ENCODE results near the gene GOLPH3L. TPM values are rescaled to one million over a fixed set of nuclear protein-coding genes. Genes with fewer than 3 reads are reported as not detected.

The GOLPH3L gene
- polyA plus RNA-seq, 1 donor: 41.4 TPM

GRCh38 chr1:150703427-150703826 lies 6.5 kb upstream of the GOLPH3L start:
- no peak overlapping the region for H3K27ac ChIP-seq (ENCODE audit: low read length)
- H3K4me1 ChIP-seq (ENCODE audit: control insufficient read depth, insufficient read depth, low read length): no peaks in the 10 kb centered on the region
- H3K9me3 ChIP-seq (ENCODE audit: control insufficient read depth, low read depth, low read length): no peaks in the 10 kb centered on the region
- no peak overlapping the region for H3K4me3 ChIP-seq (ENCODE audit: low read length)
- H3K27me3 ChIP-seq (ENCODE audit: control insufficient read depth, insufficient read depth, low read length): no peaks in the 10 kb centered on the region
- no peaks in the 10 kb centered on the region for H3K36me3 ChIP-seq (ENCODE audit: control insufficient read depth, insufficient read depth, low read length)
- no peak for DNase-seq

GRCh38 chr1:150696590-150696989 lies 364 bp downstream of the GOLPH3L start:
- H3K27me3 ChIP-seq (ENCODE audit: control insufficient read depth, insufficient read depth, low read length): no peaks in the 10 kb centered on the region
- H3K4me3 ChIP-seq (ENCODE audit: low read length): peak overlapping the region; percentile 85
- peak in 1 of 2 donors; percentile 1 for DNase-seq
- 0% methylated on average over 1 of the region's 6 CpGs for WGBS (ENCODE audit: insufficient coverage, low lambda C conversion rate)
- no peaks in the 10 kb centered on the region for H3K4me1 ChIP-seq (ENCODE audit: control insufficient read depth, insufficient read depth, low read length)
- no peaks in the 10 kb centered on the region for H3K9me3 ChIP-seq (ENCODE audit: control insufficient read depth, low read depth, low read length)
- peak overlapping the region; percentile 89 for H3K27ac ChIP-seq (ENCODE audit: low read length)
- H3K36me3 ChIP-seq (ENCODE audit: control insufficient read depth, insufficient read depth, low read length): peaks cover 18% of the 10 kb centered on the region

- H3K4me1 ChIP-seq (ENCODE audit: control insufficient read depth, insufficient read depth, low read length): no peaks in the 10 kb centered on the region
- no peaks in the 10 kb centered on the region for H3K9me3 ChIP-seq (ENCODE audit: control insufficient read depth, low read depth, low read length)
Observed at GRCh38 chr1:150696162-150696561, 792 bp downstream of the GOLPH3L start.

GRCh38 chr1:150695561-150695960 lies 1.4 kb downstream of the GOLPH3L start:
- WGBS (ENCODE audit: insufficient coverage, low lambda C conversion rate): 95% methylated on average over 3 of the region's 4 CpGs
- Histone ChIP-seq H3K36me3 (ENCODE audit: control insufficient read depth, insufficient read depth, low read length) (peaks cover 23% of the 10 kb centered on the region), H3K4me3 (ENCODE audit: low read length) (peak overlapping the region; percentile 85), H3K9me3 (ENCODE audit: control insufficient read depth, low read depth, low read length) (no peaks in the 10 kb centered on the region), H3K27me3 (ENCODE audit: control insufficient read depth, insufficient read depth, low read length) (no peaks in the 10 kb centered on the region), H3K27ac (ENCODE audit: low read length) (no peak overlapping the region), H3K4me1 (ENCODE audit: control insufficient read depth, insufficient read depth, low read length) (no peaks in the 10 kb centered on the region)
- DNase-seq: peak; percentile 8 to 31

More at GRCh38 chr1:150696162-150696561, 792 bp downstream of the GOLPH3L start:
- DNase-seq: peak; percentile 10 to 44
- H3K36me3 ChIP-seq (ENCODE audit: control insufficient read depth, insufficient read depth, low read length): peaks cover 20% of the 10 kb centered on the region
- H3K27me3 ChIP-seq (ENCODE audit: control insufficient read depth, insufficient read depth, low read length): no peaks in the 10 kb centered on the region
- WGBS (ENCODE audit: insufficient coverage, low lambda C conversion rate): no CpG with 5 or more reads among the region's 1 CpG
- peak overlapping the region; percentile 53 for H3K27ac ChIP-seq (ENCODE audit: low read length)
- H3K4me3 ChIP-seq (ENCODE audit: low read length): peak overlapping the region; percentile 85

GRCh38 chr1:150692720-150693119 lies 4.2 kb downstream of the GOLPH3L start:
- Histone ChIP-seq H3K27ac (ENCODE audit: low read length) (no peak overlapping the region), H3K36me3 (ENCODE audit: control insufficient read depth, insufficient read depth, low read length) (peaks cover 39% of the 10 kb centered on the region), H3K9me3 (ENCODE audit: control insufficient read depth, low read depth, low read length) (no peaks in the 10 kb centered on the region), H3K4me3 (ENCODE audit: low read length) (no peak overlapping the region), H3K27me3 (ENCODE audit: control insufficient read depth, insufficient read depth, low read length) (no peaks in the 10 kb centered on the region), H3K4me1 (ENCODE audit: control insufficient read depth, insufficient read depth, low read length) (no peaks in the 10 kb centered on the region)
- WGBS (ENCODE audit: insufficient coverage, low lambda C conversion rate): 89% methylated on average over 2 of the region's 3 CpGs
- no peak for DNase-seq

GRCh38 chr1:150688763-150689162 lies 8.2 kb downstream of the GOLPH3L start:
- Histone ChIP-seq H3K27ac (ENCODE audit: low read length) (no peak overlapping the region), H3K9me3 (ENCODE audit: control insufficient read depth, low read depth, low read length) (no peaks in the 10 kb centered on the region), H3K4me1 (ENCODE audit: control insufficient read depth, insufficient read depth, low read length) (no peaks in the 10 kb centered on the region), H3K36me3 (ENCODE audit: control insufficient read depth, insufficient read depth, low read length) (peaks cover 31% of the 10 kb centered on the region), H3K4me3 (ENCODE audit: low read length) (no peak overlapping the region), H3K27me3 (ENCODE audit: control insufficient read depth, insufficient read depth, low read length) (no peaks in the 10 kb centered on the region)
- WGBS (ENCODE audit: insufficient coverage, low lambda C conversion rate): 100% methylated on average over 1 of the region's 1 CpG
- no peak for DNase-seq

- Histone ChIP-seq H3K9me3 (ENCODE audit: control insufficient read depth, low read depth, low read length) (no peaks in the 10 kb centered on the region), H3K27me3 (ENCODE audit: control insufficient read depth, insufficient read depth, low read length) (no peaks in the 10 kb centered on the region), H3K36me3 (ENCODE audit: control insufficient read depth, insufficient read depth, low read length) (peaks cover 34% of the 10 kb centered on the region), H3K27ac (ENCODE audit: low read length) (no peak overlapping the region), H3K4me1 (ENCODE audit: control insufficient read depth, insufficient read depth, low read length) (no peaks in the 10 kb centered on the region), H3K4me3 (ENCODE audit: low read length) (no peak overlapping the region)
- no peak for DNase-seq
- WGBS (ENCODE audit: insufficient coverage, low lambda C conversion rate): 80% methylated on average over 1 of the region's 3 CpGs
Observed at GRCh38 chr1:150686275-150686674, 10.7 kb downstream of the GOLPH3L start.

GRCh38 chr1:150683914-150684313 lies 13.0 kb downstream of the GOLPH3L start:
- peaks cover 24% of the 10 kb centered on the region for H3K36me3 ChIP-seq (ENCODE audit: control insufficient read depth, insufficient read depth, low read length)
- no CpG with 5 or more reads among the region's 1 CpG for WGBS (ENCODE audit: insufficient coverage, low lambda C conversion rate)

GRCh38 chr1:150678988-150679387 lies 18.0 kb downstream of the GOLPH3L start:
- Histone ChIP-seq H3K27ac (ENCODE audit: low read length) (no peak overlapping the region), H3K36me3 (ENCODE audit: control insufficient read depth, insufficient read depth, low read length) (peaks cover 22% of the 10 kb centered on the region), H3K4me1 (ENCODE audit: control insufficient read depth, insufficient read depth, low read length) (no peaks in the 10 kb centered on the region), H3K9me3 (ENCODE audit: control insufficient read depth, low read depth, low read length) (no peaks in the 10 kb centered on the region), H3K27me3 (ENCODE audit: control insufficient read depth, insufficient read depth, low read length) (no peaks in the 10 kb centered on the region), H3K4me3 (ENCODE audit: low read length) (no peak overlapping the region)
- DNase-seq: no peak
- 100% methylated on average over 1 of the region's 1 CpG for WGBS (ENCODE audit: insufficient coverage, low lambda C conversion rate)

More at GRCh38 chr1:150683914-150684313, 13.0 kb downstream of the GOLPH3L start:
- no peaks in the 10 kb centered on the region for H3K27me3 ChIP-seq (ENCODE audit: control insufficient read depth, insufficient read depth, low read length)
- H3K27ac ChIP-seq (ENCODE audit: low read length): no peak overlapping the region
- no peaks in the 10 kb centered on the region for H3K4me1 ChIP-seq (ENCODE audit: control insufficient read depth, insufficient read depth, low read length)
- H3K4me3 ChIP-seq (ENCODE audit: low read length): no peak overlapping the region
- DNase-seq: no peak
- H3K9me3 ChIP-seq (ENCODE audit: control insufficient read depth, low read depth, low read length): no peaks in the 10 kb centered on the region

- 100% methylated on average over 2 of the region's 4 CpGs for WGBS (ENCODE audit: insufficient coverage, low lambda C conversion rate)
- no peak overlapping the region for H3K4me3 ChIP-seq (ENCODE audit: low read length)
- no peaks in the 10 kb centered on the region for H3K27me3 ChIP-seq (ENCODE audit: control insufficient read depth, insufficient read depth, low read length)
- H3K9me3 ChIP-seq (ENCODE audit: control insufficient read depth, low read depth, low read length): no peaks in the 10 kb centered on the region
- H3K4me1 ChIP-seq (ENCODE audit: control insufficient read depth, insufficient read depth, low read length): no peaks in the 10 kb centered on the region
- H3K27ac ChIP-seq (ENCODE audit: low read length): no peak overlapping the region
- H3K36me3 ChIP-seq (ENCODE audit: control insufficient read depth, insufficient read depth, low read length): peaks cover 11% of the 10 kb centered on the region
- no peak for DNase-seq
Observed at GRCh38 chr1:150674881-150675280, 22.1 kb downstream of the GOLPH3L start.

GRCh38 chr1:150663321-150663720 lies 33.6 kb downstream of the GOLPH3L start:
- WGBS (ENCODE audit: insufficient coverage, low lambda C conversion rate): no CpG with 5 or more reads among the region's 7 CpGs
- H3K36me3 ChIP-seq (ENCODE audit: control insufficient read depth, insufficient read depth, low read length): peaks cover 26% of the 10 kb centered on the region
- DNase-seq: no peak

More at GRCh38 chr1:150663321-150663720, 33.6 kb downstream of the GOLPH3L start:
- Histone ChIP-seq H3K27ac (ENCODE audit: low read length) (no peak overlapping the region), H3K9me3 (ENCODE audit: control insufficient read depth, low read depth, low read length) (no peaks in the 10 kb centered on the region), H3K4me3 (ENCODE audit: low read length) (no peak overlapping the region), H3K27me3 (ENCODE audit: control insufficient read depth, insufficient read depth, low read length) (no peaks in the 10 kb centered on the region), H3K4me1 (ENCODE audit: control insufficient read depth, insufficient read depth, low read length) (peaks cover 7% of the 10 kb centered on the region)

Data from large intestine (tissue), 3 donors.